GM19025 (cell line): ENCODE results near the gene SNX13.

Source experiments
- ATAC-seq: cut with Tn5 transposase; IDR thresholded peaks from one replicate; pipeline ENCODE4 v1.9.1; 2021; ENCODE audit warnings: mild to moderate bottlenecking, low read depth, moderate library complexity; ENCODE audit not compliant: unreplicated experiment

SNX13 gene

GRCh38 chr7:17940302-17940883 lies at the start of gene SNX13:
Gene SNX13, minus strand, starts transcription at chr7:17940494. Its CDS starts 199 bp downstream, at chr7:17940295.
- peak; percentile 91 for ATAC-seq

- no peak for ATAC-seq
Observed at GRCh38 chr7:17989546-17989945, 49.3 kb upstream of the SNX13 start.

- ATAC-seq: no peak
Observed at GRCh38 chr7:17988858-17989257, 48.6 kb upstream of the SNX13 start.

- ATAC-seq: no peak
Observed at GRCh38 chr7:17988141-17988540, 47.8 kb upstream of the SNX13 start.

GRCh38 chr7:17986851-17987250 lies 46.6 kb upstream of the SNX13 start:
- ATAC-seq: no peak

- no peak for ATAC-seq
Observed at GRCh38 chr7:17985473-17986239, 45.4 kb upstream of the SNX13 start.

- no peak for ATAC-seq
Observed at GRCh38 chr7:17984288-17984687, 44.0 kb upstream of the SNX13 start.

GRCh38 chr7:17983221-17984062 lies 43.1 kb upstream of the SNX13 start:
- ATAC-seq: no peak

- ATAC-seq: no peak
Observed at GRCh38 chr7:17976952-17977351, 36.7 kb upstream of the SNX13 start.

GRCh38 chr7:17971411-17971810 lies 31.1 kb upstream of the SNX13 start:
- no peak for ATAC-seq

- no peak for ATAC-seq
Observed at GRCh38 chr7:17968791-17969715, 28.8 kb upstream of the SNX13 start.

- no peak for ATAC-seq
Observed at GRCh38 chr7:17966706-17967105, 26.4 kb upstream of the SNX13 start.

GRCh38 chr7:17965603-17966002 lies 25.3 kb upstream of the SNX13 start:
- no peak for ATAC-seq

GRCh38 chr7:17963281-17963680 lies 23.0 kb upstream of the SNX13 start:
- ATAC-seq: no peak

GRCh38 chr7:17962652-17963051 lies 22.4 kb upstream of the SNX13 start:
- ATAC-seq: no peak

- no peak for ATAC-seq
Observed at GRCh38 chr7:17957871-17958270, 17.6 kb upstream of the SNX13 start.

- ATAC-seq: peak; percentile 100
Observed at GRCh38 chr7:17952387-17952786, 12.1 kb upstream of the SNX13 start.

GRCh38 chr7:17951742-17952254 lies 11.5 kb upstream of the SNX13 start:
- ATAC-seq: no peak

GRCh38 chr7:17948526-17949238 lies 8.4 kb upstream of the SNX13 start:
- ATAC-seq: no peak
